HG03175 (cell line): ENCODE measurements around the gene LANCL1.

Experiments
- ATAC-seq: cut with Tn5 transposase; IDR thresholded peaks from one replicate; pipeline ENCODE4 v1.9.1; 2021; ENCODE audit warnings: mild to moderate bottlenecking, moderate library complexity; ENCODE audit not compliant: unreplicated experiment

Gene LANCL1

DNA sequence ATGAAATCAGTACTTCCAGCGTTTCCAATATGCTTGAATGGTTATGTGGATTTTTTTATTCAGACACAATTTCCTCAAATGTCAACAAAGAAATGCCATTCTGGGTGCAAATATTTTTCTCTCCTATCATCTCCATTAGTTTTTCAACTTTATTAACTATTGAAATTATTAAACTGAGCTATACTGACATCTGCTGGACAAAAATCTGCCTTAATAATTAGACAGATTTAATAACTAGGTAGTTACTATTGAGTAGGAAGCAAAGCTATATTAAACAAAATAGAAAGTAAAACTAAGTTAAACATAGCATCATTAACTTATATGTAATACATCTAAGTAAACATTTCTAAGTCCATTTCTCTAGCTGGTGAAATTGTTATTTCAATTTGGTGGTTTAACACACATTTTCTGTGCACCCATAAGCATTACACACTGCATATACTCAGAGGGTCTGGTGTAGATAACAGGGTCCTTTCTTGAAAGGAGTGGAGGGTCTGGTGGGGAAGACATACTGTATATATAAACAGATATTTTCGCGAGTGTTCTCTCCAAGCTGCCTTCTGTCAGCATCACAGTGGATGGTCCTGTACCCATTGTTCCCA lies 77.0 kb downstream of the LANCL1 start:
- peak; percentile 55 for ATAC-seq

DNA sequence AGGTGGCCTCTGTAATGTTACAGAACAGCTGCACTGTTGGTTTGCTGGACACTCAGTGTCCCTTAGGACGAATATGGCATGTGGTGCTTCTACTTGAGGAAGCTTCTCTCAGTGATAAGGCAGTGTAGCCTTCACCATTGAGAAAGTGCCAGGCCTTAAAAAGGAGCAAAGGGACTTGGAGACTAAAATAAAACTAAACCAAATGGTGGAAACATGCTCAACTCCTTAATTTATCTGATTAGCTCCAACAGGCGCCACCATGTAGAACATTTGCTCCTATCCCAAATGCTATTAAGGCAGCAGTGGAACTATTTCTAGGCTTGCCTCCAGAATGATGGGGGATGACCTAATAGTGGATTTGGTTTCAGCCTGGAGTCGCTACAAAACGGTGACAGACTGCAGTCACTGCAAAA lies 84.1 kb downstream of the LANCL1 start:
- no peak for ATAC-seq

DNA sequence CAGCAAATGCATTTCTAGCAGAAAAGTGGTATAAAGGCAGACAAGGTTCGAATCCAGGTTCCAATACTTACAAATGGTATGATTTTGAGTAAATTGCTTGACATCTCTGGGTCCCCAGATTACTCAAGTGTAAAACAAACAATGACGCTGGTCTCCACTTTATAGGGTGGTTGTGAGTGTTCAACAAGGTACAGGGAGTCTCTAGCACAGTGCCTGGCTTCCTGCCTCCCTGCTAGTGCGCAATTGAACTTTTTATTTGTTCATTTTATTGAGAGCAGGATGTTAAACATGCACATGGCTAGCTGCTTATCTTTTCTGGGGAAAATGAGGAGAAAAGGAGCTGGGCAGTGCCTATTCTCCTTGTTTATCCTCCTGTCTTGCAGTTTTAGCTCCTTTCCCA lies 86.7 kb downstream of the LANCL1 start:
- no peak for ATAC-seq

- no peak for ATAC-seq
These were observed 88.4 kb downstream of the LANCL1 start for GRCh38 chr2:210388148-210388547.

- ATAC-seq = no peak
These were observed 89.5 kb downstream of the LANCL1 start for GRCh38 chr2:210387074-210387473.
